K562 (cell line): Measurements from ENCODE around the gene ENTREP1. TPM values are rescaled to one million over a fixed set of nuclear protein-coding genes. Genes with fewer than 3 reads are reported as not detected.

Source experiments
- ATAC-seq: fragments of 200-7000 bp; cut with Tn5 transposase; 3 replicates; pipeline ENCODE4 v1.9.1; 2020; ENCODE audit warnings: moderate library complexity
- BruUV-seq: library from RNA; stranded (reverse); fragments of 400-500 nt; replicated peaks from 2 replicates; lab custom pipeline; 2021; lab: Mats Ljungman, UMichigan
- CTCF ChIA-PET: fragments of 300-600 bp; formaldehyde crosslinking; extraction: SDS; loops from one replicate; lab custom pipeline; 2021; ENCODE audit warnings: low intra/inter-chr PET ratio; lab: Yijun Ruan, JAX
- POLR2A ChIA-PET: fragments of 300-600, 350-650 bp; sonication (Branson Sonifier 250); formaldehyde crosslinking; extraction: SDS; loops from one replicate; lab custom pipeline; 2021; ENCODE audit warnings: antibody characterized with exemption, inconsistent platforms; lab: Yijun Ruan, JAX
- DNase-seq, 4 experiments: peaks; one replicate each; pipeline versions ENCODE4 v3.0.0 to v3.0.0-alpha.2; 2011 to 2018; ENCODE audit warnings: low spot score in 3 of 4, mixed read lengths in 3 of 4; ENCODE audit errors: extremely low read depth in 1 of 4
- FAIRE-seq: peaks from 2 replicates; lab custom pipeline; 2011; peaks lifted over from hg19 to GRCh38; lab: Jason Lieb, UNC
- H2AFZ ChIP-seq: 2 replicates; pipeline ENCODE4 v1.6.0; 2011; ENCODE audit warnings: low read depth, low read length, control low read depth, inconsistent platforms
- H3K27ac ChIP-seq: fragments of 200-600 bp; 3 replicates; pipeline ENCODE4 v1.8.0; 2011; ENCODE audit warnings: low read depth, mild to moderate bottlenecking, control low read depth, inconsistent platforms, low read length, moderate library complexity, mixed read lengths; ENCODE audit errors: extremely low read depth
- H3K27me3 ChIP-seq, 2 experiments: fragments of 300-600 bp in 1 of 2; 2 replicates in 1 of 2; 3 replicates in 1 of 2; pipeline versions ENCODE4 v1.6.0 to v1.8.0; 2011; ENCODE audit warnings: inconsistent platforms in 2 of 2, low read length in 2 of 2, mild to moderate bottlenecking in 1 of 2, mixed read lengths in 1 of 2, moderate library complexity in 1 of 2; ENCODE audit not compliant: control insufficient read depth in 2 of 2, insufficient read depth in 2 of 2
- H3K36me3 ChIP-seq: fragments of 300-600 bp; 3 replicates; pipeline ENCODE4 v1.8.0; 2011; ENCODE audit warnings: mild to moderate bottlenecking, low read length, inconsistent platforms; ENCODE audit not compliant: control insufficient read depth, insufficient read depth
- H3K4me1 ChIP-seq, 2 experiments: fragments of 200-600 bp in 1 of 2; replicated peaks in 1 of 2; 2 replicates in 1 of 2; 3 replicates in 1 of 2; pipeline versions ENCODE4 v1.5.1 to v1.8.0; 2011; ENCODE audit warnings: inconsistent platforms in 2 of 2, low read length in 2 of 2, mild to moderate bottlenecking in 1 of 2, mixed read lengths in 1 of 2, moderate library complexity in 1 of 2; ENCODE audit not compliant: control insufficient read depth in 2 of 2, insufficient read depth in 2 of 2
- H3K4me2 ChIP-seq: 2 replicates; pipeline ENCODE4 v1.6.1; 2011; ENCODE audit warnings: low read length, control low read depth, inconsistent platforms, mixed read lengths; ENCODE audit not compliant: insufficient read depth
- H3K4me3 ChIP-seq: fragments of 200-600 bp; sonication (generic), shearing (Covaris generic); 2 replicates; pipeline ENCODE4 v1.5.1; 2016; ENCODE audit warnings: control low read depth, inconsistent platforms
- H3K79me2 ChIP-seq: fragments of 200-600 bp; 3 replicates; pipeline ENCODE4 v1.8.0; 2011; ENCODE audit warnings: low read length, inconsistent platforms; ENCODE audit not compliant: control insufficient read depth, insufficient read depth
- H3K9ac ChIP-seq, 2 experiments: 2 replicates each; pipeline versions ENCODE4 v1.6.0 to v1.6.1; 2011; ENCODE audit warnings: low read depth in 2 of 2, low read length in 2 of 2, control low read depth in 1 of 2, inconsistent platforms in 1 of 2, mild to moderate bottlenecking in 1 of 2, mixed read lengths in 1 of 2; ENCODE audit not compliant: insufficient read depth in 1 of 2
- H3K9me1 ChIP-seq: one replicate; pipeline ENCODE4 v1.6.0; 2011; ENCODE audit warnings: inconsistent platforms, mild to moderate bottlenecking, low read length, moderate library complexity; ENCODE audit not compliant: control insufficient read depth, insufficient read depth
- H3K9me3 ChIP-seq: replicated peaks from 2 replicates; pipeline ENCODE4 v1.5.1; 2011; ENCODE audit warnings: low read depth, low read length, inconsistent platforms; ENCODE audit not compliant: control insufficient read depth, insufficient read depth
- H4K20me1 ChIP-seq: replicated peaks from 2 replicates; pipeline ENCODE4 v1.6.1; 2011; ENCODE audit warnings: low read length, inconsistent platforms, mixed read lengths; ENCODE audit not compliant: control insufficient read depth, insufficient read depth
- CTCFL ChIP-seq: IDR thresholded peaks from 2 replicates; pipeline ENCODE4 v1.6.1; 2011; ENCODE audit warnings: borderline replicate concordance, low read depth, mild to moderate bottlenecking, moderate library complexity, low read length; ENCODE audit not compliant: insufficient read depth, poor library complexity, severe bottlenecking
- ZBTB26 ChIP-seq: fragments of 450-650 bp; formaldehyde crosslinking; IDR thresholded peaks from 2 replicates; pipeline ENCODE4 v1.4.0; 2022; ENCODE audit warnings: missing genetic modification characterization
- WGBS: fragments of 100-300 bp; shearing (Covaris generic); methylation state at CpG from one replicate; pipeline ENCODE4 v1.1.6; 2016; ENCODE audit warnings: low coverage, mixed read lengths; ENCODE audit not compliant: insufficient coverage; ENCODE audit errors: missing lambda C conversion rate; 5-methylcytosine and 5-hydroxymethylcytosine counted together
- in situ Hi-C: fragments of 300-500 bp; cut with MboI; formaldehyde crosslinking; loops from 4 replicates; pipeline ENCODE4 v1.15.0; 2018; ENCODE audit warnings: inconsistent platforms, mixed read lengths
- intact Hi-C: fragments of 100-400 bp; cut with micrococcal nuclease; formaldehyde crosslinking; loops from 2 replicates; pipeline ENCODE4 v1.14.2; 2022
- polyA plus RNA-seq, 8 experiments: library from polyadenylated mRNA; depleted of rRNA in 4 of 8; stranded (reverse) in 5 of 8; unstranded in 3 of 8; fragments of >200 nt; fragmentation: Nextera tagmentation in 2 of 8; fragmentation: Illumina TruSeq in 1 of 8; extraction: Ambion mirVana in 2 of 8; extraction: Trizol in 1 of 8; gene quantifications; 2 replicates each; pipeline versions ENCODE4 v1.2.1 to v1.2.3, GENCODE V29; 2011 to 2014; ENCODE audit warnings: inconsistent platforms in 1 of 8, missing spikeins in 1 of 8
- total RNA-seq, 7 experiments: library from RNA; depleted of rRNA in 6 of 7; stranded (reverse); fragments of >200 nt in 6 of 7; fragmentation: Illumina TruSeq in 2 of 7; extraction: Trizol in 2 of 7; gene quantifications; 2 replicates each; pipeline versions ENCODE4 v1.2.1 to v1.2.3, GENCODE V29; 2011 to 2021; ENCODE audit warnings: low replicate concordance in 1 of 7

Gene ENTREP1
- total and polyA plus RNA-seq, 9 of the 15 experiments (the other 6 are each of a cell fraction or from before 2014, with no cell fraction given) = not detected

- intact Hi-C loops = no loop called here
- ChIA-PET POLR2A (interaction anchor here (1.2 kb wide), 1 partner anchor 9 kb away, joined by 3 read pairs; no protein-coding TSS in a partner anchor), CTCF (no interaction called here)
- Histone ChIP-seq H3K4me2 (no peak overlapping the region), H3K27me3 (no peaks in the 10 kb centered on the region; a peak in 1 of 5 replicates), H3K79me2 (no peaks in the 10 kb centered on the region), H2AFZ (no peak overlapping the region), H4K20me1 (no peaks in the 10 kb centered on the region), H3K4me1 (no peaks in the 10 kb centered on the region), H3K27ac (no peak overlapping the region), H3K9ac (no peak overlapping the region), H3K9me3 (no peaks in the 10 kb centered on the region), H3K9me1 (no peaks in the 10 kb centered on the region), H3K4me3 (no peak overlapping the region), H3K36me3 (no peaks in the 10 kb centered on the region)
- FAIRE-seq (no peak), DNase-seq (no peak), ATAC-seq (no peak)
- BruUV-seq = no TSS peak
- WGBS = 17% methylated on average over 5 of the region's 5 CpGs
- in situ Hi-C loops = no loop called here
- TF ChIP-seq ZBTB26 (CRISPR knock-in tag) (no peak), CTCFL (no peak)
Observed at GRCh38 chr9:69276775-69277174, 48.2 kb upstream of the ENTREP1 start.
